Nephron progenitor cell (in vitro differentiated cells): Measurements from ENCODE around the gene VPS13A.

Experiments used
- DNase-seq: peaks from one replicate; pipeline ENCODE4 v3.0.0; 2021
- H3K27ac Mint-ChIP-seq: 2 replicates; pipeline ENCODE4 v1.8.0; 2021; ENCODE audit warnings: mild to moderate bottlenecking, moderate library complexity, mixed read lengths
- H3K27me3 Mint-ChIP-seq: 2 replicates; pipeline ENCODE4 v1.8.0; 2021; ENCODE audit warnings: mild to moderate bottlenecking, low read depth, mixed read lengths; ENCODE audit not compliant: poor library complexity
- H3K36me3 Mint-ChIP-seq: 2 replicates; pipeline ENCODE4 v1.8.0; 2021; ENCODE audit warnings: low read depth, mixed read lengths
- H3K4me1 Mint-ChIP-seq: 2 replicates; pipeline ENCODE4 v1.8.0; 2021; ENCODE audit warnings: mixed read lengths
- H3K4me3 Mint-ChIP-seq: 2 replicates; pipeline ENCODE4 v1.8.0; 2021; ENCODE audit warnings: mild to moderate bottlenecking, moderate library complexity, mixed read lengths
- H3K9me3 Mint-ChIP-seq: 2 replicates; pipeline ENCODE4 v1.8.0; 2021; ENCODE audit warnings: mild to moderate bottlenecking, moderate library complexity, mixed read lengths
- CTCF ChIP-seq: fragments of 200-600 bp; sonication (generic); IDR thresholded peaks from 2 replicates; pipeline ENCODE4 v1.5.0; 2021; ENCODE audit warnings: antibody characterized with exemption

Gene VPS13A

DNA sequence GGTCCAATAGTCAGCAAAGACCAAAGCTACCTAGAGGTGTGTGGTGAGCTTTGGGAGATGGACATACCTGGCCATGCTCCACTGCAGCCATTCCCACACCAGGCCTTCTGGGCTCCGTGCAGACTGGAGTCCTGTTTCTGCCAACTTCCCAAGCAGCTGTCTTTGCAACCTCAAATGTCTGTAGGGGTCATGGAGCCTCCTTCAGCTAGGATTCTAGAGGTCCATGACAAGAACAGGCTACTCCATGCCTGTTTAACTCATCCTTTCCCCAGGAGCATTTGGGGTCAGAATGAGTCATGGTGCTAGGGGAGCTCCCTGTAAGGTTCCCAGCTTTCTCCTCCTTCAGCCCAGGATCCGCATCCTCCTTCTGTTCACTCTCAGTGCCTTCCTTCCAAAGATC is 17.1 kb downstream of the VPS13A start:
- Mint-ChIP-seq H3K4me1 (no peaks in the 10 kb centered on the region), H3K27me3 (no peaks in the 10 kb centered on the region), H3K9me3 (peaks cover 6% of the 10 kb centered on the region), H3K4me3 (no peak overlapping the region), H3K36me3 (peaks cover 2% of the 10 kb centered on the region), H3K27ac (no peak overlapping the region)
- no peak for DNase-seq
- TF ChIP-seq CTCF, result no peak

DNA sequence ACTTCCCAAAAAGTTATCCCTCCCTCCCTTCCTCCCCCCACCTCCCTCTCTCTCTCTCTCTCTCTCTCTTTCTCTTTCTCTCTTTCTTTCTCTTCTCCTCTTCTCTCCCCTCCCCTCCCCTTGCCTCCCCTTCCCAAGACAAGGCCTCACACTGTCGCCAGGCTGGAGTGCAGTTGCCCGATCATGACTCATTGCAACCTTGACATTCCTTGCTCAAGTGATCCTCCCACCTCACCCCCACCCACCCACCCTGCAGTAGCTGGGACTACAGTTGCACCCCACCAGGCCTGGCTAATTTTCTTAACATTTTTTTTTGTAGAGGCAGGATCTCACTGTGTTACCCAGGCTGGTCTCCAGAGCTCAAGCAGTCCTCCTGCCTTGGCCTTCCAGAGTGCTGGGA is 32.8 kb downstream of the VPS13A start:
- H3K9me3 Mint-ChIP-seq, result no peaks in the 10 kb centered on the region
- no peaks in the 10 kb centered on the region for H3K27me3 Mint-ChIP-seq
- H3K4me3 Mint-ChIP-seq, result no peak overlapping the region
- peaks cover 10% of the 10 kb centered on the region for H3K36me3 Mint-ChIP-seq
- H3K4me1 Mint-ChIP-seq, result no peaks in the 10 kb centered on the region
- no peak for TF ChIP-seq CTCF
- DNase-seq, result no peak
- no peak overlapping the region for H3K27ac Mint-ChIP-seq

DNA sequence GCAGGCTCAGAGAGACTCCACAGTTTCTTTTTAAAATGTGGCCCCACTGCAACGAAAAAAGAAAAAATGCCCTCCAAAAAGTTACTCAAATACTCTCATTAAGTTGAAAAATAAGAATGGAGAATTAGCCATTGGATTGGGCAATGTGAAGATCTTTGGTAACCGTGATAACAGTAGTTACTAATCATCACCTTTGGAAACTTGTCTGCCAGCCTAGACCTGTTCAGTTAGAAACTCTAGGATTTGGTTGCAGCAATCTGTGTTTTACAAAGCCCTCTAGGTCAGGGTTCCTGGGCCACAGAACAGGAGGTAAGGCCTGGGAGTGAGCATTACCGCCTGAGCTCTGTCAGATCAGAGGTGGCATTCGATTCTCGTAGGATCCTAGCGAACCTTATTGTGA is 34.2 kb downstream of the VPS13A start:
- H3K4me1 Mint-ChIP-seq, result no peaks in the 10 kb centered on the region
- H3K27me3 Mint-ChIP-seq, result no peaks in the 10 kb centered on the region
- no peak for TF ChIP-seq CTCF
- no peak overlapping the region for H3K4me3 Mint-ChIP-seq
- peaks cover 10% of the 10 kb centered on the region for H3K36me3 Mint-ChIP-seq
- no peak for DNase-seq
- no peaks in the 10 kb centered on the region for H3K9me3 Mint-ChIP-seq
- no peak overlapping the region for H3K27ac Mint-ChIP-seq

DNA sequence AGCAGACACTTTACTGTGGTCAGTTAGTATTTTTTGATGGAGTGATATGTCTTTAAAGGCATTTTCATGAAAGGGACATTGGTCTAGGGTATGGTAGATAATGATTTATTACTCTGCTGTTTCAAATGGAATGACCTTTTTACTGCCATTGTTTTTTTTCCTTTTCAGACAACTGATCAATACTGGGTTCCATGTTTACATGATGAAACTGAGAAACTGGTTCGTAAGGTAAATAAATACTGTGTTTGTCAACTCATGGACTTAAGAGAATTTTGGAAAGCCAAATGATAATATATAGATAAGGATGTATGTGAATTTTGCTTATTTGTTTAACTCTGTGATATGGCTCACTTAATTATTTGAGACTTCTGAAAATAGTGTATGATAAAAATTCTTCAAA is 35.5 kb downstream of the VPS13A start:
- no peak overlapping the region for H3K27ac Mint-ChIP-seq
- DNase-seq, result no peak
- no peaks in the 10 kb centered on the region for H3K9me3 Mint-ChIP-seq
- TF ChIP-seq CTCF, result no peak
- H3K36me3 Mint-ChIP-seq, result peaks cover 10% of the 10 kb centered on the region
- no peak overlapping the region for H3K4me3 Mint-ChIP-seq
- no peaks in the 10 kb centered on the region for H3K4me1 Mint-ChIP-seq
- no peaks in the 10 kb centered on the region for H3K27me3 Mint-ChIP-seq

DNA sequence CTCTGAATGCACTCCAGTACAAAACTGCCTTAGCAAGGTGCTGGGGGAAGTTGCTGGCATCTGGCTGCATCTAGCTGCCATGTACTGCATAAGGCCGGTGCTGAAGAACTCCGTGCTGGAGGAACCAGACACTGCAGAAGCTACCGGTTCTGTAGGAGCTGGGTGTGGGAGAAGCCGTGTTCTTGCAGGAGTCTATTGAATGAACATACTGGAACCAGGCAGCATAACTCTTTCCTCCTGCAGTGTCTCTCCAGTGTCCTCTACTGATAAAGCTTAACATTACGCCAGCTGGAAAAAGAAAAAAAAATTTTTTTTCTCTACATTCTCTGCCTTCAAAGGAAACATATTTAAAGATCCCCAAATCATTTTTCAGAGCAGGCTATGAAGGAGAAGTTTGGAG is 38.5 kb downstream of the VPS13A start:
- no peaks in the 10 kb centered on the region for H3K9me3 Mint-ChIP-seq
- H3K27me3 Mint-ChIP-seq, result no peaks in the 10 kb centered on the region
- DNase-seq, result no peak
- H3K4me3 Mint-ChIP-seq, result no peak overlapping the region
- H3K4me1 Mint-ChIP-seq, result no peaks in the 10 kb centered on the region
- H3K36me3 Mint-ChIP-seq, result peaks cover 14% of the 10 kb centered on the region
- TF ChIP-seq CTCF, result peak; percentile 18
- H3K27ac Mint-ChIP-seq, result no peak overlapping the region

- no peak for DNase-seq
- no peak overlapping the region for H3K4me3 Mint-ChIP-seq
- no peak overlapping the region for H3K27ac Mint-ChIP-seq
- H3K9me3 Mint-ChIP-seq, result no peaks in the 10 kb centered on the region
- peaks cover 10% of the 10 kb centered on the region for H3K36me3 Mint-ChIP-seq
- H3K4me1 Mint-ChIP-seq, result no peaks in the 10 kb centered on the region
- no peak for TF ChIP-seq CTCF
- no peaks in the 10 kb centered on the region for H3K27me3 Mint-ChIP-seq
These were observed 41.3 kb downstream of the VPS13A start for GRCh38 chr9:77218612-77219011.
